HG03159 (cell line): Measurements from ENCODE around the gene DCAF12.

Source experiments
- ATAC-seq: cut with Tn5 transposase; IDR thresholded peaks from one replicate; pipeline ENCODE4 v1.9.1; 2021; ENCODE audit warnings: mild to moderate bottlenecking, moderate library complexity; ENCODE audit not compliant: unreplicated experiment

DCAF12 gene

GRCh38 chr9:34127035-34127948 lies 794 bp upstream of the DCAF12 start:
- ATAC-seq, result no peak

- no peak for ATAC-seq
Observed at GRCh38 chr9:34125681-34126206, 754 bp downstream of the DCAF12 start.

GRCh38 chr9:34124926-34125325 lies 1.6 kb downstream of the DCAF12 start:
- no peak for ATAC-seq

- no peak for ATAC-seq
Observed at GRCh38 chr9:34124099-34124498, 2.4 kb downstream of the DCAF12 start.

GRCh38 chr9:34123682-34124081 lies 2.8 kb downstream of the DCAF12 start:
- ATAC-seq, result no peak

GRCh38 chr9:34121996-34122395 lies 4.5 kb downstream of the DCAF12 start:
- ATAC-seq, result no peak

DNA sequence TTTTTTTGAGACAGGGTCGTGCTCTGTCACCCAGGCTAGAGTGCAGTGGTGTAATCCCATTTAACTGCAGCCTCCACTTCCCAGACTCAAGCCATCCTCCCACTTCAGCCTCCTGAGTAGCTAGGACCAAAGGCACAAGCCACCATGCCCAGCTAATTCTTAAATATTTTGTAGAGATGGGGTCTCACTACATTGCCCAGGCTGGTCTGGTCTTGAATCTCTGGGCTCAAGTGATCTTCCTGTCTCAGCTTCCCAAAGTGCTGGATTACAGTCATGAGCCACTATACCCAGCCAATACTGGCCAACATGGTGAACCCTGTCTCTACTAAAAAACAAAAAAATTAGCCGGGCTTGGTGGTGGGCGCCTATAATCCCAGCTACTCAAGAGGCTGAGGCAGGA lies 6.8 kb downstream of the DCAF12 start:
- no peak for ATAC-seq

DNA sequence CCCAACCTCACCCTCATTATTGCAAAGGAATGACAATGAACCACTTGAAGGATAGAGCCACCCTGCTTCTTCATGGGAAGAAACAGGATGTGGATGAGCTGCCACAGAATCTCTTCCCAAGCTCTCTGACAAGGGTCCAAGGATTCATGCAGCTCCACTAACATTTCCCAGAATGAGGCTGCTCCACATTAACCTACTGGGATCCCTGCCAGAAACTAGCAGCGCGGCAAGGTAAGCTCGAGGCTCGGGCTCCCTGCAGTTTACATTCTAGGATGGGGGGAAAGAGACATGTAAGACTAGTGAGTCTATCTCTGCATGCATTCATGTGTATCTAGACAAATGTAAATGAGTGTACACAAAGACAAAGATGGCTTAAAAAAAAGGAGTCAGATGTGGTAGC lies 12.1 kb downstream of the DCAF12 start:
- ATAC-seq, result no peak

GRCh38 chr9:34106110-34106509 lies 20.4 kb downstream of the DCAF12 start:
- ATAC-seq, result no peak

GRCh38 chr9:34102796-34103195 lies 23.7 kb downstream of the DCAF12 start:
- ATAC-seq, result no peak

DNA sequence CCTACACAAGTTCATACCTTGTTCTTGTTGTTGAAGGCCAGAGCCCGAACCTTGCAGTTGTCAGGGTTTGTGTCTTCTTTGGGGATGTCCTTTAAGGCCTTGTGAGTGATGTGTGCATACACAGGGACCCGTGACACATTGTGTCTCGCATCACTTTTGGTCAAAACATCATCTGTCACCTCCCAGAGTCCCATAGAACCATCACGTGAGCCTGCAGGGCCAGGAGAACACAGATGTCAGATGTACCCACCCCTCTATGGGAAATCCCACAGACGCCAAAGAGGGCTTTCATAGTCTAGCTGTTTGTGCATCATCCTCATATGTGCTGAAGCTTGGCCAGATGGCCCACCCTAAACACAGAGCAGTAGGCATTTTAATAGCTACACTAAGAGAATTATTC lies 28.2 kb downstream of the DCAF12 start:
- peak; percentile 63 for ATAC-seq

DNA sequence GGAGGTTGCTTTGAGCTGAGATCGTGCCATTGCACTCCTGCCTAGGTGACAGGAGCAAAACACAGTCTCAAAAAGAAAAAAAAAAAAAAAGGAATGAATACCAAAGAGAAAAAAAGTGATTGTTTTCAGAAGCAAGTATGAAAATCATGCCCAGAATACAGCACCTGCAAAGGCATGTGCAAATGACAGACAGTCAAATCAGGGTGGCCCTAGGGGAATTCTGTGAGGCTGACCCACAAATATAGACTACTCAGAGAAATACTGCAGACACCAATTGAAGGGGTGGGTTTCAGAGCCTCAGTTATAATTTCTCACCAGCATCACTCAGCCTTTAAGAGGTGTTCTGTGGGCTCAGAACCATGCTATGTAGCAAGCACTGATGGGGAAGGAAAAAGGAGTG lies 28.6 kb downstream of the DCAF12 start:
- ATAC-seq, result peak; percentile 62

GRCh38 chr9:34096751-34097150 lies 29.7 kb downstream of the DCAF12 start:
- no peak for ATAC-seq

GRCh38 chr9:34093578-34093977 lies 32.9 kb downstream of the DCAF12 start:
- ATAC-seq, result no peak

DNA sequence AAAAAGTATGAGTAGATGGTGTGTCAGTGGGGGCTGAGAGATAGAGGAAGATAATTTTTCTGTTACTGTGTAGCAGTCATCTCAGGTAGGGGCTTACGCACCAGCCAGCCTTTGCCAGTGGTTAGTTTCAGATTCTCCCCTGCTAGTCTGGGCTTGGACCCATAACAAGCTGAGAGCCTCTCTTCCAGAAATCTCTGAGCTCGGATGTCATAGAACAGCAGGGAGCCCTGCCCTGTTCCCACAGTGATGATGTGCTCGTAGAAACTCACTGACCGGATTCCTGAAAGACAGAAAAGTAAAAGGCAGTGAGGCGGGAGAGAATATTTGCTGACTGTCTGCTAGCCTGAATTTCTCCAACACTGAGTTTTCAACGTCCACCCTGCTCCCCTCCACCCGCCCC lies 37.2 kb downstream of the DCAF12 start:
- ATAC-seq, result no peak

DNA sequence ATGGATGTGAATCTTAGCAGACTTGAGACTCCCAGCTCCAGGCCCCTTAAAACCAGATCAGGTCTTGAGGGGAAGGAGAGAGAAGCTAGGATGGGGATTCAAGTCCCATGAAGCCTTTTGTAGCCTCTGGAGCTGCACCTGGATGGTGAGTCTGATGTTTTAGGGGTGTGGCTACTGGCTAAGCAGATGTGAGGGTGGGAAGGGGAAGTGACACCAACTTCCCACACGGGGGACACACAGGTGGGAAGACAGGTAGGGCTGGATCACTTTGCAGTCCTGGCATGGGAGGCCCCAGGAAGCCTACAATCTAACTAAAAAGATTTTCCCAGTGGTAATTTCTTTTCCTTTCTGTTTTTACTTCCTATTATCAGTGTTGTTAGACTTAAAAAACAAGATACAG lies 39.1 kb downstream of the DCAF12 start:
- no peak for ATAC-seq

GRCh38 chr9:34086864-34087263 lies 39.6 kb downstream of the DCAF12 start:
- no peak for ATAC-seq

GRCh38 chr9:34085581-34086500 lies 40.7 kb downstream of the DCAF12 start:
- no peak for ATAC-seq

DNA sequence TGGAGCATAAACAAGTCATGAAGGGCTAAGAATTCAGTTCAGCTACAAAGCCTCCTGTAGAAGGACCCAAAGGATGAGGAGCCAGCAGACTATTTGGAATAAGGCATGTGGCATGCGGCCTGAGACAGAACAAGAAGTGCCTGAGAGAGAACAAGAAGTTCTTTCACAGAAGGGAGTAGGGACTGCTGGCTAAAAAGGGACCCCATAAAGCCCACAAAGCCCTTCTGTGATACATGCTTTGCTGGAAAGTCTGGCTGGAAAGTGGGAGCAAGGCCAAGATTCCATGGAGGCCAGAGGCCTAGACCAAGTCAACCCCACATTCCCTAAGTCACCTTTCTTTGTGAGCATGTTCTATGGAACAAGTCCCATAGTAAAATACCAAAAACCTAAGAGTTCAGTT lies 41.9 kb downstream of the DCAF12 start:
- no peak for ATAC-seq

- no peak for ATAC-seq
Observed at GRCh38 chr9:34079181-34079580, 47.3 kb downstream of the DCAF12 start.

DNA sequence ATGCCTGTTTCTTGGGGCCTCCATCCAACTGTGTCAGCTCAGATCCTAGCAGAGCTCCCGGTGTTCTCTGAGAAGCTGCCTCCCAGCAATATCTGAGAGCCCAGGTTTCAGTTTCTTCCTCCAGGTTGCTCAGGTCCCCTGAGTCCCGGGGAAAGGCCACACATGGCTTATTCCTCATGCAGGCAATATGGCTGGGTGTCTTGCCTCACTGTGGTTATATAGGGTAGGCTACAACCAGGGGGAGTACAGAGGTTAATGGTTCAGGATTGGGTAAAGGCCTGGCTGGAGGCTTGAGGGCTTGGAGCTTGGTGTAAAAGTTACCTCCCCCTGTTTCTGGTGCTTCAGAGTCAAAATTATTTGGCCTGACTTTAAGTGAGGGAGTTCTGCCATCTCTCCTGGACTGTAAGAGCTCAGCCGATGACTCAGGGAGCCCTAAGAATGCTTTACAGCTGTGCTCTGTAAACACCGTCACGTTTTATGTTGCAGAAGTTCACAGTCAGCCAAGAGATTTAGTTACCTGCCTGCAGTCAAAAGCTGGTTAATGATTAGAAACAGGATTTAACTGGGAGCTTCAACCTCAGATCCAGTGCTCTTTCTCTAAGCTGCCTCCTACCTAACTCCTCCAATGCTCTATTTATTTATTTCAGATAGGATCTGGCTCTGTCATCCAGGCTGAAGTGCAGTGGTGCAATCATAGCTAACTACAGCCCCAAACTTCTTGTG lies 53.5 kb downstream of the DCAF12 start:
- no peak for ATAC-seq
